Nucleus accumbens (tissue), 56 donors: Measurements from ENCODE around the gene PNMA6E.
"Not testable (repeated sequence)": the region's sequence is repeated elsewhere in the genome, so short reads cannot be mapped to it uniquely, and the experiment has no call there.

Experiments
- DNase-seq, 56 donors: peaks; one replicate each; lab custom pipeline; 2025; lab: John Stamatoyannopoulos, UW

PNMA6E gene

GRCh38 chrX:153409414-153410101, 8.4 kb upstream of the PNMA6E start:
- no peak for DNase-seq

- no peak for DNase-seq
Observed at GRCh38 chrX:153408871-153409351, 7.8 kb upstream of the PNMA6E start.

- no peak for DNase-seq
Observed at GRCh38 chrX:153408221-153408721, 7.1 kb upstream of the PNMA6E start.

- DNase-seq = no peak
Observed at GRCh38 chrX:153407736-153408135, 6.6 kb upstream of the PNMA6E start.

- no peak for DNase-seq
Observed at GRCh38 chrX:153406903-153407302, 5.8 kb upstream of the PNMA6E start.

GRCh38 chrX:153406011-153406410, 4.9 kb upstream of the PNMA6E start:
- DNase-seq = no peak

GRCh38 chrX:153405426-153405825, 4.3 kb upstream of the PNMA6E start:
- peak in 1 of 56 donors; percentile 16 for DNase-seq

GRCh38 chrX:153404333-153404732, 3.2 kb upstream of the PNMA6E start:
- DNase-seq = not testable (repeated sequence)

GRCh38 chrX:153400146-153401132, 711 bp downstream of the PNMA6E start:
- DNase-seq = no peak

- no peak for DNase-seq
Observed at GRCh38 chrX:153398275-153398960, 2.7 kb downstream of the PNMA6E start.

GRCh38 chrX:153397256-153397960, 3.7 kb downstream of the PNMA6E start:
- DNase-seq = no peak

GRCh38 chrX:153396320-153397195, 4.6 kb downstream of the PNMA6E start:
- no peak for DNase-seq

GRCh38 chrX:153395613-153396319, 5.4 kb downstream of the PNMA6E start:
- no peak for DNase-seq

- DNase-seq = no peak
Observed at GRCh38 chrX:153394612-153395011, 6.5 kb downstream of the PNMA6E start.

GRCh38 chrX:153392642-153393321, 8.4 kb downstream of the PNMA6E start:
- DNase-seq = no peak

GRCh38 chrX:153389460-153389768, 11.7 kb downstream of the PNMA6E start:
- DNase-seq = not testable (repeated sequence)

- no peak for DNase-seq
Observed at GRCh38 chrX:153388722-153389459, 12.3 kb downstream of the PNMA6E start.
